Measurements from ENCODE around the gene ADAM23.

The ADAM23 gene

DNA sequence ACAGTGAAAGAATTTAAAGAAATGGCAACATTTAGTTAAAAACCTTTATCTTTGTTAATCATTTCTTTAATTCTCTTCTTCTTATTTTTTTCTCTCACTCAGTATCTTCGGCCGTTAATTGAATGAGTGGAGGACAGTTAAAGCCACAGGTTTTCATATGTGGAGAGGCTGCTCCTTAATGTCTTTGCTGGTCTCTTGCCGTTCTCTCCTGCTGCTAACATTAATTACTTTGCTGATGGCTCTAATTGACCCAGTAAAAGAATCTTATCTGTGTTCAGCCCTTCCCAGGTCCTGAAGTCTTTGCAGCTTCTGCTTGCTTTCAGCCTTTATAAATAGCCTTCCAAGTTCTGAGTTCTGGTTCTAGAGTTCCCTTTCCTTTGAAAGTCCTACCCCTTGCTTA, 77.1 kb downstream of the ADAM23 start:
- POLR2A ChIA-PET, result no interaction called here
- TF ChIP-seq, protein P1, sequence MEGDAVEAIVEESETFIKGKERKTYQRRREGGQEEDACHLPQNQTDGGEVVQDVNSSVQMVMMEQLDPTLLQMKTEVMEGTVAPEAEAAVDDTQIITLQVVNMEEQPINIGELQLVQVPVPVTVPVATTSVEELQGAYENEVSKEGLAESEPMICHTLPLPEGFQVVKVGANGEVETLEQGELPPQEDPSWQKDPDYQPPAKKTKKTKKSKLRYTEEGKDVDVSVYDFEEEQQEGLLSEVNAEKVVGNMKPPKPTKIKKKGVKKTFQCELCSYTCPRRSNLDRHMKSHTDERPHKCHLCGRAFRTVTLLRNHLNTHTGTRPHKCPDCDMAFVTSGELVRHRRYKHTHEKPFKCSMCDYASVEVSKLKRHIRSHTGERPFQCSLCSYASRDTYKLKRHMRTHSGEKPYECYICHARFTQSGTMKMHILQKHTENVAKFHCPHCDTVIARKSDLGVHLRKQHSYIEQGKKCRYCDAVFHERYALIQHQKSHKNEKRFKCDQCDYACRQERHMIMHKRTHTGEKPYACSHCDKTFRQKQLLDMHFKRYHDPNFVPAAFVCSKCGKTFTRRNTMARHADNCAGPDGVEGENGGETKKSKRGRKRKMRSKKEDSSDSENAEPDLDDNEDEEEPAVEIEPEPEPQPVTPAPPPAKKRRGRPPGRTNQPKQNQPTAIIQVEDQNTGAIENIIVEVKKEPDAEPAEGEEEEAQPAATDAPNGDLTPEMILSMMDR (IDR thresholded peaks at IDR 0.05; ENCODE audit: control extremely low read depth, extremely low read depth, low read depth, missing control alignments), result no peak
- CTCF ChIA-PET, result interaction anchor here (1.1 kb wide), 1 partner anchor 8 kb away, joined by 3 read pairs; no protein-coding TSS in a partner anchor
- no peak for DNase-seq (ENCODE audit: extremely low spot score)

DNA sequence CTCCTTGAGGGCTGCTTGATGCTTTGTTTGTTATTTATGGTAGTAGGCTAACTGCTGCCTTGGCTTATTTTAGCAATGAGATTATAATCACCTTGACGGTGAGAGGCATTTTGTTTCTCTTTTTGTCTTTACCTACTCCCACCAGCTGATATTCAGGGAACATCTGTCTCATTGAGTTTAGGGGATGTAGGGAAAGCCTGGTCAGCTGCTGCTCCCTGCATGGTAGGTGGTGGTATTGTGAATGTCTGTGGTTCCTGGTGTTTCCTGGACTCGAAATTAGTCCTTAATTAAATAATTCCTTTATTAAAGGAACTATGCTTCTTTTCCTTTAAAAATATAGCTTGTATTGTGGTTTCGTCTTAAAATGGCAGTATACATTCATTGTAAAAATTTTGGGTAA, 77.8 kb downstream of the ADAM23 start:
- no peak for DNase-seq (ENCODE audit: extremely low spot score)
- ChIA-PET POLR2A (no interaction called here), CTCF (interaction anchor here (1.1 kb wide), 2 partner anchors 9 to 10 kb away, joined by 3 read pairs; no protein-coding TSS in a partner anchor)
- TF ChIP-seq, protein P1 (IDR thresholded peaks at IDR 0.05; ENCODE audit: control extremely low read depth, extremely low read depth, low read depth, missing control alignments), result no peak

- POLR2A ChIA-PET, result no interaction called here
- TF ChIP-seq, protein P1 (IDR thresholded peaks at IDR 0.05; ENCODE audit: control extremely low read depth, extremely low read depth, low read depth, missing control alignments), result no peak
- no peak for DNase-seq (ENCODE audit: extremely low spot score)
- CTCF ChIA-PET, result interaction anchor here (1.1 kb wide), 2 partner anchors 9 to 11 kb away, joined by 3 read pairs; no protein-coding TSS in a partner anchor
Observed at GRCh38 chr2:206521612-206522011, 78.3 kb downstream of the ADAM23 start.

DNA sequence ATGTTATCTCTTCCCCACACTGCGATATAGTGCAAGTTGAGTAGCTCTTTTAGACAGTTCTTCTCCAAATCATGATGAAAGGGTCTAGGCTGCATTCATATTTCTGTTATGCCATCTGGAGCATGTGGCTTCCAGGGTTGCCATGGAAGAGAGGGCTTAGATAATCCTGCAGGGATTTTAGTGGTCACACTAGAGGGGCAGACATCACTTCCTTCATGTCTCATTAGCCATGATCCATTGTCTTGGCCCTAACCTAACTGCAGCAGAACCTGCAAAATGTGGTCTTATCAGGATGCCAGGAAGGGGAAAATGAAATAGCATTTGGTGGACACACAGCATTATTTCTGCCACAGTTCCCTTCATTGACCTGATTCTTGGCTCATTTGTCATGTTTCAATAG, 83.1 kb downstream of the ADAM23 start:
- CTCF ChIA-PET, result interaction anchor here (1.4 kb wide), 1 partner anchor 10 kb away, joined by 4 read pairs; no protein-coding TSS in a partner anchor
- TF ChIP-seq, protein P1 (IDR thresholded peaks at IDR 0.05; ENCODE audit: control extremely low read depth, extremely low read depth, low read depth, missing control alignments), result no peak
- DNase-seq (ENCODE audit: extremely low spot score), result no peak
- POLR2A ChIA-PET, result no interaction called here

GRCh38 chr2:206527153-206527552, 83.8 kb downstream of the ADAM23 start:
- ChIA-PET CTCF (interaction anchor here (1.4 kb wide), 1 partner anchor 10 kb away, joined by 4 read pairs; no protein-coding TSS in a partner anchor), POLR2A (no interaction called here)
- no peak for DNase-seq (ENCODE audit: extremely low spot score)
- TF ChIP-seq, protein P1 (IDR thresholded peaks at IDR 0.05; ENCODE audit: control extremely low read depth, extremely low read depth, low read depth, missing control alignments), result no peak

DNA sequence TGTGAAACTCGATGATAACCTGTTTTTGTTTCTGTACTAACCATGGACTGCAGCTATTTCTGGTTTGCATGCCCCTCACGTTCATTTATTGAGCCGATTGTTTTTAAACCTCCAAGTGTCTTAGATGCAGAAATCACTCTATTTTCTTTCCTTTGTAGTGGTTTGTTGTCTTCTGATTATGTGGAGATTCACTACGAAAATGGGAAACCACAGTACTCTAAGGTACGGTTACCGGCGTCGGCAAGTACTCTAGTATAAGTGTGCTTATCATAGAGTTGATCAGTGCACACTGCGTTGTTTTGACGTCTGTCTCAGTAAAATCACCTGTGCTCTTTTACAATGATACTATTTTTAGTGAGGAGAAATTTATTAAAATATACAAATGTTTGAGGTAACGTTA, 87.4 kb downstream of the ADAM23 start:
- no peak for DNase-seq (ENCODE audit: extremely low spot score)
- TF ChIP-seq, protein P1 (IDR thresholded peaks at IDR 0.05; ENCODE audit: control extremely low read depth, extremely low read depth, low read depth, missing control alignments), result no peak
- ChIA-PET POLR2A (no interaction called here), CTCF (no interaction called here)

All from GM10248 (cell line).